ENCODE measurements around the gene PRX. TPM values are rescaled to one million over a fixed set of nuclear protein-coding genes. Genes with fewer than 3 reads are reported as not detected.

PRX gene

GRCh38 chr19:40348961-40349507, 64.1 kb downstream of the PRX start:
- Histone ChIP-seq H3K27me3 (ENCODE audit: control insufficient read depth, insufficient read depth, low read length) (no peaks in the 10 kb centered on the region), H3K4me2 (ENCODE audit: low read length) (peak overlapping the region; percentile 86), H3K4me3 (ENCODE audit: low read length) (peak overlapping the region; percentile 76), H3K9ac (ENCODE audit: low read depth, low read length) (peak overlapping the region; percentile 77), H3K4me1 (ENCODE audit: control insufficient read depth, insufficient read depth, low read length) (no peaks in the 10 kb centered on the region), H3K36me3 (ENCODE audit: insufficient read depth, low read length) (peaks cover 5% of the 10 kb centered on the region), H3K9me3 (replicated peaks; ENCODE audit: low read length) (no peaks in the 10 kb centered on the region)

GRCh38 chr19:40348125-40348913, 64.9 kb downstream of the PRX start, which contains the start of the genes C19orf47 and PLD3:
Gene C19orf47 (minus strand): TSS chr19:40348397. CDS start chr19:40341857, 6,540 bp downstream.
Gene PLD3 (plus strand): TSS chr19:40348695. CDS start chr19:40366484, 17,789 bp downstream.
- H3K4me3 ChIP-seq (ENCODE audit: low read length), result peak within 1 kb of the TSS; percentile 88
- peaks cover 5% of the 10 kb centered on the region for H3K36me3 ChIP-seq (ENCODE audit: insufficient read depth, low read length)
- H3K9ac ChIP-seq (ENCODE audit: low read depth, low read length), result peak within 1 kb of the TSS; percentile 89
- peak within 1 kb of the TSS; percentile 94 for H3K4me2 ChIP-seq (ENCODE audit: low read length)
- H3K4me1 ChIP-seq (ENCODE audit: control insufficient read depth, insufficient read depth, low read length), result no peaks in the 10 kb centered on the region
- H3K27me3 ChIP-seq (ENCODE audit: control insufficient read depth, insufficient read depth, low read length), result no peaks in the 10 kb centered on the region
- H3K9me3 ChIP-seq (replicated peaks; ENCODE audit: low read length), result no peaks in the 10 kb centered on the region

- Histone ChIP-seq H3K4me1 (ENCODE audit: control insufficient read depth, insufficient read depth, low read length) (peaks cover 18% of the 10 kb centered on the region), H3K27me3 (ENCODE audit: control insufficient read depth, insufficient read depth, low read length) (no peaks in the 10 kb centered on the region), H3K9ac (ENCODE audit: low read depth, low read length) (no peak overlapping the region), H3K4me3 (ENCODE audit: low read length) (no peak overlapping the region), H3K4me2 (ENCODE audit: low read length) (no peak overlapping the region), H3K9me3 (replicated peaks; ENCODE audit: low read length) (no peaks in the 10 kb centered on the region), H3K36me3 (ENCODE audit: insufficient read depth, low read length) (peaks cover 9% of the 10 kb centered on the region)
Observed at GRCh38 chr19:40344422-40344821, 68.8 kb downstream of the PRX start.

Small RNA genes lying within 50 kb of the gene (small RNA-seq; reads per million reads assigned to genes)
- gene MIR6796, result not detected
- gene RF00017, result not detected
